ENCODE results near the gene ADCK1.

GRCh38 chr14:77979666-77980351, 179.9 kb downstream of the ADCK1 start:
- TF ChIP-seq ZNF274 (IDR thresholded peaks at IDR 0.05; ENCODE audit: low read depth, low read length) = no peak
- no peak for TF ChIP-seq YY1 (IDR thresholded peaks at IDR 0.05; ENCODE audit: insufficient read depth, insufficient read length)

Data from NT2/D1 (cell line).